ENCODE measurements around the gene GNPTG.

The GNPTG gene

DNA sequence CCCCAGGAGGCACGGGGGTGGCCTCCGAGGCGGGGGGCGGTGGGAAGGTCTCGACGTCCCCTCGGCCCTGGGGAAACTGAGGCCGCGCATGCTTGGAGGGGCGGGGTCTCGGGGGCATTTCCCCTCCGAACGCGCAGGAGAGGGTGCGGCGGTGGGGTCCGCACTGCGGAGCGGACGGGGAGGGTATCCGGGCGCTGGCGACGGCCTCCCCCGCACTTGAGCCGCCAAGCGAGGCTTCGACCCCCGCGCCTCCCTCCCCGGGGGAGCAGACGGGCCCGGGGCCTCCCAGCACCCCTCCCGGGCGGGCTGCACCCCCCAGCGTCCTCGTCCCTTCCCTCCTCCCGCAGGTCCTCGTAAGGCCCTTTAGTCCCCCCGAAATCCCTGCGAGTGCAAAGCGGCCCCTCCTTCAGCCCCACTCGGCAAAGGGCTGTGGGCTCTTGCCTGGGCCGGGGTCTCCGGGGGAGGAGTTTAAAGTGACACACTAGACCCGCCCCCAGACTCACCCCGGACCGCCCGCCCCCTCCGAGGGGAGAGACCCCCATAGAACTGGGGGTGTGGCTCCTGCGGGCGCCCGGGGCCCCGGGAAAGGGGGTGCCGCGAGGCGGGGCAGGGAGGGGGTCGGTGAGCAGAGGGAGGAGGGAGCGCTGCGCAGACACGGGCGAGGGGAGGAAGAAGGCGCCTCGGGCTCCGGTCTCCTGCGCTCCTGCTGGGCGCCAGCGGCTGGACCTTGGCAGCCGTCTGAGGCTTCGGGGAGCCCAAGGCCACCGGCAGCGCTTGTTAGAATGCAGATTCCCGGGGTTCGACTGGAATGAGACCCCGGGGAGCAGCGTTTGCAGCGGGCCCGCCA lies 17.7 kb upstream of the GNPTG start:
- no peak for DNase-seq

DNA sequence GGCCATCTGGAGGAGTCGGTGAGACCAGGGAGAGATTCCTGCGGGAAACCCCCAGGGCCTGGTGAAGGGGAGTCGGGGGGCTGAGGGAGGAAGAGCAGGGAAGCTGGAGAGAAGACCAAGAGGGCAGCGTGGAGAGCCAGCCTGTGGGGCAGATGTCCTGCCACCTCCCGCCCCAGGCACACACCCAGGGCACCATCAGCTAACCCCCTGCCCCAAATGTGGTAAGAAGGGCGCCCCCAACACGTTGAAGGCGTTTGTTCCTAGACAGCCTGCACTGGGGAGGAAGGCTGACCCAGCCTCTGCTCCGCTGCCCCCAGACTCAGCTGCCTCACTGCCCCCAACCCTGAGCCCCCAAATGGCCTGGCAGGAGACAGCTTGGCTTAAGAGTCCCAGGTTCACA lies 17.0 kb upstream of the GNPTG start:
- DNase-seq = no peak

GRCh38 chr16:1335211-1335971 lies 16.3 kb upstream of the GNPTG start:
- no peak for DNase-seq

DNA sequence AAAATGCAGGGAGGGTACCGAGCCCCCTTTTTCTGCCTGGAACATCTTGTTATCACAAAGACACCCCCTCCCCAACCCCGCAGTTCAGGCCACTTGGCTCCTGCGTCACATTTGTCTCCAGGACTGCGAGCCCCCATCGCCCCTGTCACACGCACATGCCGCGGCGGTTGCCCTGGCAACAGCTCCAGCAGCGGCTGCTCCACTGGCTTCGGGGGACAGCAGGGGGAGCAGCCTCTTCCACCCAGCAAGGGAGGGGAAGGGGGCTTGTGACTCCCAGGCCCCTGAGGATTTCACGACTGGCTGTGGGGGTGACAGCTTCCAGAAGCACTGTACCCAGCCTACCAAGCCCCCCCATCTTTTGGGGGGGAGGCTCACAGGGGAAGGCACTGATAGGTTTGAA lies 15.7 kb upstream of the GNPTG start:
- no peak for DNase-seq

- no peak for DNase-seq
Measured at GRCh38 chr16:1336619-1337018, 15.1 kb upstream of the GNPTG start.

DNA sequence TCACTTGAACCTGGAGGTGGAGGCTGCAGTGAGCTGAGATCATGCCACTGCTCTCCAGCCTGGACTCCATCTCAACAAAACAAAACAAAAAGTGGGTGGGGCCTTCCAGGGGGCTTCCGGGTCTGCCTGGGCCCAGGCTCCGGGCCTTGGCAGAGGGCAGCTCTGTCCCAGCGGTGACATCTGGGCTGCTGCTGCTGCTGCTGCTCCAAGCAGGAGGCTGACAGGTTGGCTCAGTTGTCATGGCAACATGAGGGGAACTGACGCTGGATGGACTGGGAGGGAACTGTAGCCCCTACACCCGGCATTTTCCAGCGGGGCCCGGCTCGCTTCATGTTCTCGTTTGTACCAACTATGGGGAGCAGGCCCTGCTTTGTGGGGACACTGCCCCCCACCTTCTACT lies 14.2 kb upstream of the GNPTG start:
- no peak for DNase-seq

DNA sequence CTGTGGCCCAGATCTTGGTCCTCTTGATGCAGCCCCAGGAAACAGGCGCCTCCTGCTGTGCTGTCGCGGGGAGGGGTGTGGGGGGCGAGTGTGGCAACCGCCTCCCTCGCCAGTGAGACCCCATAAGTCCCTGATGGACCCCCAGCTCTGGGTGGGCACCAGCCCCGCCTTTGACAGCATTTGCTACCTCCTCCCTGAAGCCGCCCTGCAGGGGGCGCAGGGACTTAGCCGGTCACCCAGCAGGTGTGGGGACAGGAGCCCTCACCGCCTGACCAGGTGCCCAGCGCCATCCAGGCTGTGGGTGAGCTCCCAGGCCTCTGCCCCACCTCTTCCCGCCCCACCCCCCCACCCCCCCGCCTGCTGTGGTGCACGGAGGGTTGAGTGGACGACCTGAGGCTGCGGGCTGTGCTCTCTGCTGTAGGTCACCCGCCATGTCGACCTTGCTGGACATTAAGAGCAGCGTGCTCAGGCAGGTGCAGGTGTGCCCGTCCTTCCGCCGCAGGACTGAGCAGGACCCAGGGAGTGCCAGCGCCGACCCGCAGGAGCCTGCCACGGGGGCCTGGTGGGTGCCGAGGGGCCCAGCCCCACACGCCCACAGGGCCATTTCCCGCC lies 13.5 kb upstream of the GNPTG start:
- DNase-seq = no peak

DNA sequence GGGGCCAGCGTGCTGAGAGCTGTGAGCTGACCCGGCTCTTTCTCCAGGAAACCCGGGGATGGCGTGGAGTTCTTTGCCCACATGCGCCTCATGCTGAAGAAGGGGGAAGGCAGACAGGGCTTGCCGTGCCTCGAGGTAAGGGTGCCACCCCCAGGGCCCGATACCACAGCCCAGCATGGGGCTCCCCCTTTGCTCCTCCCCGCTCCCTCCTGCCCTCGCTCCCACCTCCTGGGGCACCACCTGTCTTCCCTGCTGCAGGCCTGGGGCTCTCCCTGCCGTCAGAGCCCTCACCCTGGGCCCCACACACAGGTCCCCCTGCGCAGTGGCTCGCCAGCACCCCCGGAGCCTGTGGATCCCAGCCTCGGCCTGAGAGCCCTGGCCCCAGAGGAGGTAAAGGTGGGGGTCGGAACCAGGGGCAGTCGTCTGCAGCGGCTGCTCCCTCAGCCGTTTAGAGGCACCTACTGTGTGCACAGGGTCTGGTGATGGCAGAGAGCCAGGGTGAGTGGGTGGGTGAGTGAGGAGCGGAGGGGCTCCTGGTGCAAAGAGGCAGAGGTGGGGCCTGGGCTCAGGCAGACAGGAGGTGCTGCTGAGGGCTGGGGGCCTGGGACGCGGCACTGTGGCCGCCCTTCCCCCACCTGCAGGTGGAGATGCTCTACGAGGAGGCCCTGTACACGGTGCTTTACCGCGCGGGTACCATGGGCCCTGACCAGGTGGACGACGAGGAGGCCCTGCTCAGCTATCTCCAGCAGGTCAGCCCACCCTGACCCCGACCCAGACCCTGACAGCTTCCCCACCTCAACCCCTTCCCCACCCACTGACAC lies 12.7 kb upstream of the GNPTG start:
- DNase-seq = no peak

GRCh38 chr16:1340730-1341494 lies 10.8 kb upstream of the GNPTG start:
- DNase-seq = no peak

GRCh38 chr16:1341495-1342420 lies 10.0 kb upstream of the GNPTG start:
- no peak for DNase-seq

DNA sequence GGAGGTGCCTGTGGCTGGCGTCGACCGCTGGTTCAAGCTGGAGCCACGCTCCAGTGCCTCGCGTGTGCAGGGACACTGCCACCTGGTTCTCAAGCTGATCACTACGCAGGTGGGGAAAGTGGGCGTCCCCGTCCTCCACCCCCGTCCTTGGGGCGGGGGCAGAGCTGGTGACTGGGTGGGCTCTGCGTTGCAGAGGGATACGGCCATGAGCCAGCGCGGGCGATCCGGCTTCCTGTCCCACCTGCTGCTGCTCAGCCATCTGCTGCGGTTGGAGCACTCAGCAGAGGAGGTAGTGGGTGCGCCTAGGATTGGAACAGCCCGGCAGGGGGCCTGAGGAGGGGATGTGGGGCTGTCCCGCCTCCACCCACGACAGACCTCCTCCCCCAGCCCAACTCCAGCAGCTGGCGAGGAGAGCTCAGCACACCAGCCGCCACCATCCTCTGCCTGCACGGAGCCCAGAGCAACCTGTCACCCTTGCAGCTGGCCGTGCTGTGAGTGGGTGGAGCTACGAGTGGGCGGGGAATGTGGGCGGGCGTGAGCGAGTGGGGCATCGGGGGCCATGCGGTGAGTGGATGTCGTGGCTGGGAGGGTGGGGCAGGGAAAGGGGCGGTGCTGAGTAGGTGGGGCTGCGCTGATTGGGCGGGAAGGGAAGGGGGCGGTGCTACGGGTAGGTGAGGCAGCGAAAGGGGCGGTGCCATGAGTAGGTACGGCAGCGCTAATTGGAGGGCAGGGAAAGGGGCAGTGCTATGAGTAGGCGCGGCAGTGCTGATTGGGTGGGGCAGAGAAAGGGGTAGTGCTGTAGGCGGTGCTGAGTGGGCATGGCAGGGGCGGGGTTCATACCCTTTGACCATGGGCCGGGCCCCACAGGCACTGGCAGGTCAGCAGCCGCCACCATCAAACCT lies 9.0 kb upstream of the GNPTG start:
- peak; percentile 80 for DNase-seq

GRCh38 chr16:1343428-1344242 lies 8.1 kb upstream of the GNPTG start:
- DNase-seq = no peak

GRCh38 chr16:1344499-1344898 lies 7.2 kb upstream of the GNPTG start:
- no peak for DNase-seq

DNA sequence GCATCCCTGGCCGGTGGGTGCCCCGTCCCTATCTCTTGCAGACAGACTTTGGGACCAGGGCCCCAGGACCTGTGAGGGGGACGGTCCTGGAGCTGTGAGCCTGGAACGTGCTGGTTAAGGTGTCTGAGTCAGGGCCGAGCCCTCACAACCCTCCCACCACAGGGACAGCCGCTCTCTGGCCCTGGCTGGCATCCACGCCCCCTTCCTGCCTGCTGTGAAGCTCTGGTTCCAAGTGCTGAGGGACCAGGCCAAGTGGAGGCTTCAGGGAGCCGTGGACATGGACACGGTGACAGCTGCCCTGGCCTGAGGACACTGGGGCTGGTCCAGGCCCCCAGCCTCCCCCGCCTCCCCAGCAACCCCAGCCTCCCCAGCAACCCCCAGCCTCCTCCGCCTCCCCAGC lies 6.6 kb upstream of the GNPTG start:
- DNase-seq = no peak

GRCh38 chr16:1345651-1346421 lies 5.9 kb upstream of the GNPTG start:
- no peak for DNase-seq

GRCh38 chr16:1346422-1347285 lies 5.1 kb upstream of the GNPTG start:
- no peak for DNase-seq

- DNase-seq = no peak
Measured at GRCh38 chr16:1347286-1347855, 4.4 kb upstream of the GNPTG start.

Data from fibroblast of skin of back (primary cell).